ENCODE measurements around the gene CCS.
A peak's percentile ranks its signal among the peaks of the same experiment; 100 is the strongest.
"Not testable (repeated sequence)": the region's sequence is repeated elsewhere in the genome, so short reads cannot be mapped to it uniquely, and the experiment has no call there.

Gene CCS

GRCh38 chr11:66592457-66593302 is at the start of gene CCS, which contains the start of gene CCDC87:
Gene CCS (plus strand): TSS chr11:66593185. CDS start chr11:66593262, 77 bp downstream.
Gene CCDC87 (minus strand): TSS chr11:66593063. CDS start chr11:66593015, 48 bp downstream.
- peak; percentile 34 to 98 (median 90) for DNase-seq

- peak in 18 of 56 donors; percentile 6 to 50 (median 18) for DNase-seq
Observed at GRCh38 chr11:66543263-66544107, 49.5 kb upstream of the CCS start.

GRCh38 chr11:66544952-66545351 is 48.0 kb upstream of the CCS start:
- DNase-seq: not testable (repeated sequence)

- peak; percentile 54 to 98 (median 92) for DNase-seq
Observed at GRCh38 chr11:66545701-66546367, 47.2 kb upstream of the CCS start, which contains the start of gene ZDHHC24. Gene ZDHHC24 (minus strand): TSS chr11:66546048. CDS start chr11:66546003, 45 bp downstream.

GRCh38 chr11:66546368-66546965 is 46.5 kb upstream of the CCS start, which contains the start of gene ACTN3:
Gene ACTN3 (plus strand): TSS chr11:66546903. CDS start chr11:66546938, 35 bp downstream.
- DNase-seq: no peak

GRCh38 chr11:66546966-66547661 is 45.9 kb upstream of the CCS start:
- no peak for DNase-seq

GRCh38 chr11:66547662-66548009 is 45.3 kb upstream of the CCS start:
- DNase-seq: no peak

GRCh38 chr11:66548041-66548440 is 44.9 kb upstream of the CCS start:
- DNase-seq: no peak

- DNase-seq: no peak
Observed at GRCh38 chr11:66548774-66549630, 44.0 kb upstream of the CCS start.

- no peak for DNase-seq
Observed at GRCh38 chr11:66549696-66550095, 43.3 kb upstream of the CCS start.

GRCh38 chr11:66550887-66551286 is 42.1 kb upstream of the CCS start:
- no peak for DNase-seq

GRCh38 chr11:66554602-66555001 is 38.4 kb upstream of the CCS start:
- no peak for DNase-seq

GRCh38 chr11:66555416-66555815 is 37.6 kb upstream of the CCS start:
- no peak for DNase-seq

- DNase-seq: no peak
Observed at GRCh38 chr11:66556086-66556485, 36.9 kb upstream of the CCS start.

- DNase-seq: no peak
Observed at GRCh38 chr11:66557733-66558326, 35.2 kb upstream of the CCS start.

GRCh38 chr11:66559142-66559865 is 33.7 kb upstream of the CCS start:
- peak in 4 of 56 donors; percentile 10 to 58 (median 30) for DNase-seq

- no peak for DNase-seq
Observed at GRCh38 chr11:66559866-66560676, 32.9 kb upstream of the CCS start.

Data from amygdala (tissue), 56 donors.